Astrocyte of the spinal cord (primary cell): ENCODE measurements around the gene BCAS3.

Source experiments
- DNase-seq: peaks from one replicate; pipeline ENCODE4 v3.0.0; 2011; ENCODE audit warnings: low read depth, low spot score
- H3K4me3 ChIP-seq: 2 replicates; pipeline ENCODE4 v1.5.1; 2011; ENCODE audit warnings: low read depth, mild to moderate bottlenecking, low read length, moderate library complexity
- CTCF ChIP-seq: IDR thresholded peaks from 2 replicates; pipeline ENCODE4 v1.5.1; 2012; ENCODE audit warnings: low read depth, mild to moderate bottlenecking, low read length, inconsistent platforms
- in situ Hi-C: cut with HindIII; loops from 2 replicates; pipeline ENCODE4 v1.10.0; 2017; ENCODE audit warnings: low sequenced_read_pairs

BCAS3 gene

GRCh38 chr17:60716766-60717165 is 39.1 kb downstream of the BCAS3 start:
- no peak for TF ChIP-seq CTCF
- H3K4me3 ChIP-seq = no peak overlapping the region
- in situ Hi-C loops = no loop called here
- DNase-seq = no peak

GRCh38 chr17:60717814-60718213 is 40.2 kb downstream of the BCAS3 start:
- H3K4me3 ChIP-seq = no peak overlapping the region
- no peak for TF ChIP-seq CTCF
- no peak for DNase-seq
- in situ Hi-C loops = no loop called here

GRCh38 chr17:60720763-60721531 is 43.3 kb downstream of the BCAS3 start:
- DNase-seq = peak; percentile 72
- TF ChIP-seq CTCF = peak; percentile 82

GRCh38 chr17:60724647-60725046 is 47.0 kb downstream of the BCAS3 start:
- no peak overlapping the region for H3K4me3 ChIP-seq
- TF ChIP-seq CTCF = no peak
- DNase-seq = no peak
- in situ Hi-C loops = no loop called here

More at GRCh38 chr17:60720763-60721531, 43.3 kb downstream of the BCAS3 start:
- in situ Hi-C loops = no loop called here
- H3K4me3 ChIP-seq = no peak overlapping the region

GRCh38 chr17:60729854-60730253 is 52.2 kb downstream of the BCAS3 start:
- in situ Hi-C loops = no loop called here
- DNase-seq = peak; percentile 5
- TF ChIP-seq CTCF = no peak
- H3K4me3 ChIP-seq = no peak overlapping the region

GRCh38 chr17:60730273-60730672 is 52.6 kb downstream of the BCAS3 start:
- no peak for DNase-seq
- H3K4me3 ChIP-seq = no peak overlapping the region
- TF ChIP-seq CTCF = no peak
- in situ Hi-C loops = no loop called here
